Large intestine (tissue), 3 donors: ENCODE results near the gene NLRC5. TPM values are rescaled to one million over a fixed set of nuclear protein-coding genes. Genes with fewer than 3 reads are reported as not detected.
"Not testable (repeated sequence)": the region's sequence is repeated elsewhere in the genome, so short reads cannot be mapped to it uniquely, and the experiment has no call there.

ENCODE experiments used
- DNase-seq, 2 donors: peaks; one replicate each; pipeline versions ENCODE4 v3.0.0 to v3.0.0-alpha.2; 2013
- H3K27ac ChIP-seq: one replicate; pipeline ENCODE4 v1.5.1; 2013; ENCODE audit warnings: low read length
- H3K27me3 ChIP-seq: 2 replicates; pipeline ENCODE4 v1.6.1; 2013; ENCODE audit warnings: low read length; ENCODE audit not compliant: control insufficient read depth, insufficient read depth
- H3K36me3 ChIP-seq: 2 replicates; pipeline ENCODE4 v1.6.1; 2013; ENCODE audit warnings: low read length; ENCODE audit not compliant: control insufficient read depth, insufficient read depth
- H3K4me1 ChIP-seq: one replicate; pipeline ENCODE4 v1.6.1; 2013; ENCODE audit warnings: low read length; ENCODE audit not compliant: control insufficient read depth, insufficient read depth
- H3K4me3 ChIP-seq: one replicate; pipeline ENCODE4 v1.5.1; 2013; ENCODE audit warnings: low read length
- H3K9me3 ChIP-seq: one replicate; pipeline ENCODE4 v1.6.1; 2013; ENCODE audit warnings: mild to moderate bottlenecking, low read depth, low read length, moderate library complexity; ENCODE audit not compliant: control insufficient read depth
- WGBS: methylation state at CpG from one replicate; pipeline ENCODE4 v1.1.5; 2013; ENCODE audit warnings: low lambda C conversion rate; ENCODE audit not compliant: insufficient coverage; 5-methylcytosine and 5-hydroxymethylcytosine counted together
- polyA plus RNA-seq: library from polyadenylated mRNA; unstranded; fragments of 120-200 nt; gene quantifications from one replicate; pipeline ENCODE4 v1.2.1, GENCODE V29; 2013

Gene NLRC5
- polyA plus RNA-seq, 1 donor = 11.1 TPM

- Histone ChIP-seq H3K27ac (no peak overlapping the region), H3K27me3 (peaks cover 5% of the 10 kb centered on the region), H3K36me3 (no peaks in the 10 kb centered on the region), H3K4me3 (no peak overlapping the region), H3K4me1 (no peaks in the 10 kb centered on the region), H3K9me3 (no peaks in the 10 kb centered on the region)
- no CpG with 5 or more reads among the region's 11 CpGs for WGBS
- no peak for DNase-seq
Measured at GRCh38 chr16:56999409-57000270, 10.3 kb downstream of the NLRC5 start.

GRCh38 chr16:57000271-57001025 is 11.1 kb downstream of the NLRC5 start:
- H3K4me3 ChIP-seq = no peak overlapping the region
- WGBS = no CpG with 5 or more reads among the region's 5 CpGs

GRCh38 chr16:57001026-57001679 is 11.8 kb downstream of the NLRC5 start:
- no CpG with 5 or more reads among the region's 8 CpGs for WGBS
- DNase-seq = no peak
- no peak overlapping the region for H3K27ac ChIP-seq
- H3K27me3 ChIP-seq = no peaks in the 10 kb centered on the region
- H3K9me3 ChIP-seq = no peaks in the 10 kb centered on the region
- H3K4me3 ChIP-seq = no peak overlapping the region
- no peaks in the 10 kb centered on the region for H3K36me3 ChIP-seq
- no peaks in the 10 kb centered on the region for H3K4me1 ChIP-seq

More at GRCh38 chr16:57000271-57001025, 11.1 kb downstream of the NLRC5 start:
- no peaks in the 10 kb centered on the region for H3K36me3 ChIP-seq
- no peaks in the 10 kb centered on the region for H3K9me3 ChIP-seq
- DNase-seq = no peak
- no peaks in the 10 kb centered on the region for H3K4me1 ChIP-seq
- peaks cover under 1% of the 10 kb centered on the region for H3K27me3 ChIP-seq
- no peak overlapping the region for H3K27ac ChIP-seq

- Histone ChIP-seq H3K36me3 (no peaks in the 10 kb centered on the region), H3K4me1 (no peaks in the 10 kb centered on the region), H3K9me3 (no peaks in the 10 kb centered on the region), H3K27ac (no peak overlapping the region), H3K4me3 (no peak overlapping the region), H3K27me3 (no peaks in the 10 kb centered on the region)
- DNase-seq = no peak
- WGBS = 81% methylated on average over 4 of the region's 22 CpGs
Measured at GRCh38 chr16:57003439-57004386, 14.4 kb downstream of the NLRC5 start.

GRCh38 chr16:57004387-57005250 is 15.3 kb downstream of the NLRC5 start:
- H3K36me3 ChIP-seq = no peaks in the 10 kb centered on the region
- no peak overlapping the region for H3K27ac ChIP-seq
- H3K27me3 ChIP-seq = no peaks in the 10 kb centered on the region
- DNase-seq = no peak
- no peaks in the 10 kb centered on the region for H3K4me1 ChIP-seq
- no peak overlapping the region for H3K4me3 ChIP-seq
- no peaks in the 10 kb centered on the region for H3K9me3 ChIP-seq
- 93% methylated on average over 5 of the region's 15 CpGs for WGBS

GRCh38 chr16:57005597-57005996 is 16.2 kb downstream of the NLRC5 start:
- WGBS = no CpG with 5 or more reads among the region's 2 CpGs
- not testable (repeated sequence) for H3K9me3 ChIP-seq, H3K27me3 ChIP-seq, H3K4me1 ChIP-seq, H3K27ac ChIP-seq, H3K4me3 ChIP-seq, DNase-seq, H3K36me3 ChIP-seq

- Histone ChIP-seq H3K9me3 (no peaks in the 10 kb centered on the region), H3K27ac (no peak overlapping the region), H3K36me3 (no peaks in the 10 kb centered on the region), H3K27me3 (no peaks in the 10 kb centered on the region), H3K4me3 (no peak overlapping the region), H3K4me1 (no peaks in the 10 kb centered on the region)
- WGBS = 100% methylated on average over 3 of the region's 5 CpGs
- no peak for DNase-seq
Measured at GRCh38 chr16:57007050-57007449, 17.7 kb downstream of the NLRC5 start.

- Histone ChIP-seq H3K4me1 (no peaks in the 10 kb centered on the region), H3K27me3 (no peaks in the 10 kb centered on the region), H3K4me3 (no peak overlapping the region), H3K9me3 (no peaks in the 10 kb centered on the region), H3K27ac (no peak overlapping the region), H3K36me3 (no peaks in the 10 kb centered on the region)
- WGBS = 100% methylated on average over 1 of the region's 3 CpGs
- no peak for DNase-seq
Measured at GRCh38 chr16:57007530-57007929, 18.2 kb downstream of the NLRC5 start.

- Histone ChIP-seq H3K27me3 (no peaks in the 10 kb centered on the region), H3K4me1 (no peaks in the 10 kb centered on the region), H3K9me3 (no peaks in the 10 kb centered on the region), H3K27ac (no peak overlapping the region), H3K4me3 (no peak overlapping the region), H3K36me3 (no peaks in the 10 kb centered on the region)
- no peak for DNase-seq
- 100% methylated on average over 1 of the region's 1 CpG for WGBS
Measured at GRCh38 chr16:57008440-57008839, 19.1 kb downstream of the NLRC5 start.
